H9 (cell line): Measurements from ENCODE around the gene CRLF2. TPM values are rescaled to one million over a fixed set of nuclear protein-coding genes. Genes with fewer than 3 reads are reported as not detected.

Experiments
- DNase-seq: peaks from one replicate; pipeline ENCODE4 v3.0.0-alpha.2; 2017
- H2AFZ ChIP-seq: one replicate; pipeline ENCODE4 v1.6.1; 2013; ENCODE audit warnings: mild to moderate bottlenecking, low read length, control low read depth, moderate library complexity
- H2AK5ac ChIP-seq: 2 replicates; pipeline ENCODE4 v1.6.1; 2013; ENCODE audit warnings: low read length, control low read depth, mixed read lengths; ENCODE audit not compliant: insufficient read length
- H2BK120ac ChIP-seq: one replicate; pipeline ENCODE4 v1.6.1; 2013; ENCODE audit warnings: low read depth, mild to moderate bottlenecking, low read length, control low read depth, inconsistent platforms; ENCODE audit not compliant: poor library complexity, severe bottlenecking
- H2BK12ac ChIP-seq: 2 replicates; pipeline ENCODE4 v1.6.1; 2013; ENCODE audit warnings: low read length, control low read depth, mixed read lengths, low read depth; ENCODE audit not compliant: insufficient read length
- H2BK15ac ChIP-seq: 2 replicates; pipeline ENCODE4 v1.6.1; 2013; ENCODE audit warnings: low read depth, low read length, control low read depth
- H2BK20ac ChIP-seq: one replicate; pipeline ENCODE4 v1.6.1; 2013; ENCODE audit warnings: low read depth, mild to moderate bottlenecking, low read length, control low read depth, inconsistent platforms; ENCODE audit not compliant: poor library complexity, severe bottlenecking
- H2BK5ac ChIP-seq: 2 replicates; pipeline ENCODE4 v1.6.1; 2013; ENCODE audit warnings: low read length, control low read depth, mixed read lengths; ENCODE audit not compliant: insufficient read length
- H3K14ac ChIP-seq: 2 replicates; pipeline ENCODE4 v1.6.1; 2013; ENCODE audit warnings: low read length, control low read depth; ENCODE audit not compliant: insufficient read depth
- H3K18ac ChIP-seq: 2 replicates; pipeline ENCODE4 v1.6.1; 2013; ENCODE audit warnings: low read depth, mild to moderate bottlenecking, mixed read lengths, low read length, control low read depth; ENCODE audit not compliant: insufficient read length
- H3K23ac ChIP-seq: 2 replicates; pipeline ENCODE4 v1.6.1; 2013; ENCODE audit warnings: low read length, control low read depth, mixed read lengths, low read depth; ENCODE audit not compliant: insufficient read length
- H3K23me2 ChIP-seq: 2 replicates; pipeline ENCODE4 v1.6.1; 2013; ENCODE audit warnings: low read depth, mild to moderate bottlenecking, mixed read lengths, low read length, control low read depth; ENCODE audit not compliant: insufficient read length, poor library complexity, severe bottlenecking
- H3K27ac ChIP-seq: 2 replicates; pipeline ENCODE4 v1.5.1; 2013; ENCODE audit warnings: low read length, control low read depth, mixed read lengths, low read depth; ENCODE audit not compliant: insufficient read length
- H3K27me3 ChIP-seq: 2 replicates; pipeline ENCODE4 v1.6.1; 2013; ENCODE audit warnings: low read length, control low read depth, inconsistent platforms; ENCODE audit not compliant: insufficient read depth
- H3K4ac ChIP-seq: 2 replicates; pipeline ENCODE4 v1.6.1; 2013; ENCODE audit warnings: low read depth, mild to moderate bottlenecking, control low read depth, inconsistent platforms, low read length, moderate library complexity
- H3K4me1 ChIP-seq: 2 replicates; pipeline ENCODE4 v1.6.1; 2013; ENCODE audit warnings: low read length, control low read depth, inconsistent platforms; ENCODE audit not compliant: insufficient read depth
- H3K4me2 ChIP-seq: 2 replicates; pipeline ENCODE4 v1.6.1; 2013; ENCODE audit warnings: low read length, control low read depth, mixed read lengths; ENCODE audit not compliant: insufficient read length, insufficient read depth
- H3K56ac ChIP-seq: 2 replicates; pipeline ENCODE4 v1.6.1; 2013; ENCODE audit warnings: low read depth, mild to moderate bottlenecking, mixed read lengths, low read length, control low read depth; ENCODE audit not compliant: insufficient read length
- H3K79me1 ChIP-seq: 2 replicates; pipeline ENCODE4 v1.6.1; 2013; ENCODE audit warnings: low read depth, mild to moderate bottlenecking, moderate library complexity, low read length, control low read depth, inconsistent platforms; ENCODE audit not compliant: insufficient read depth, poor library complexity, severe bottlenecking
- H3K79me2 ChIP-seq: 2 replicates; pipeline ENCODE4 v1.6.1; 2013; ENCODE audit warnings: low read length, control low read depth, inconsistent platforms; ENCODE audit not compliant: insufficient read depth
- H3K9ac ChIP-seq: 2 replicates; pipeline ENCODE4 v1.6.1; 2013; ENCODE audit warnings: low read length, control low read depth, mixed read lengths; ENCODE audit not compliant: insufficient read length; ENCODE audit errors: extremely low read depth
- H3K9me3 ChIP-seq: one replicate; pipeline ENCODE4 v1.6.1; 2013; ENCODE audit warnings: low read depth, low read length, inconsistent platforms; ENCODE audit not compliant: control insufficient read depth
- H3T11ph ChIP-seq: one replicate; pipeline ENCODE4 v1.6.1; 2013; ENCODE audit warnings: mild to moderate bottlenecking, low read length, control low read depth, inconsistent platforms
- H4K20me1 ChIP-seq: one replicate; pipeline ENCODE4 v1.6.1; 2013; ENCODE audit not compliant: control insufficient read depth, insufficient read length, insufficient read depth
- H4K5ac ChIP-seq: 2 replicates; pipeline ENCODE4 v1.6.1; 2013; ENCODE audit warnings: low read depth, mild to moderate bottlenecking, mixed read lengths, low read length, control low read depth; ENCODE audit not compliant: insufficient read length
- H4K8ac ChIP-seq: replicated peaks from 2 replicates; pipeline ENCODE4 v1.6.1; 2013; ENCODE audit warnings: low read length, control low read depth, mixed read lengths, low read depth; ENCODE audit not compliant: insufficient read length
- H4K91ac ChIP-seq: 2 replicates; pipeline ENCODE4 v1.6.1; 2013; ENCODE audit warnings: low read depth, mild to moderate bottlenecking, moderate library complexity, mixed read lengths, low read length, control low read depth; ENCODE audit not compliant: insufficient read length
- H3K27ac Mint-ChIP-seq, 3 experiments: 2 replicates in 2 of 3; 3 replicates in 1 of 3; pipeline ENCODE4 v1.8.0; 2020 to 2021; ENCODE audit warnings: mixed read lengths in 3 of 3, mild to moderate bottlenecking in 1 of 3, moderate library complexity in 1 of 3
- H3K27me3 Mint-ChIP-seq: 2 replicates; pipeline ENCODE4 v1.8.0; 2021; ENCODE audit warnings: low read depth, mild to moderate bottlenecking, moderate library complexity, mixed read lengths
- H3K36me3 Mint-ChIP-seq, 3 experiments: 2 replicates in 2 of 3; 3 replicates in 1 of 3; pipeline ENCODE4 v1.8.0; 2020 to 2021; ENCODE audit warnings: low read depth in 3 of 3, mixed read lengths in 3 of 3; ENCODE audit not compliant: insufficient read depth in 1 of 3
- H3K4me1 Mint-ChIP-seq, 2 experiments: 2 replicates each; pipeline ENCODE4 v1.8.0; 2020; ENCODE audit warnings: mixed read lengths in 2 of 2
- H3K4me3 Mint-ChIP-seq, 2 experiments: 2 replicates in 1 of 2; 3 replicates in 1 of 2; pipeline ENCODE4 v1.8.0; 2020 to 2021; ENCODE audit warnings: mild to moderate bottlenecking in 2 of 2, mixed read lengths in 2 of 2, moderate library complexity in 1 of 2
- H3K9me3 Mint-ChIP-seq, 2 experiments: 2 replicates in 1 of 2; 3 replicates in 1 of 2; pipeline ENCODE4 v1.8.0; 2020; ENCODE audit warnings: mild to moderate bottlenecking in 2 of 2, mixed read lengths in 2 of 2, moderate library complexity in 1 of 2
- WGBS: extraction: QIAGEN DNeasy Blood & Tissue Kit; methylation state at CpG from one replicate; pipeline ENCODE4 v1.1.7; 2013; ENCODE audit warnings: missing lambda C conversion rate, low lambda C conversion rate, mixed read lengths; ENCODE audit not compliant: insufficient read length; ENCODE audit errors: extremely low coverage; 5-methylcytosine and 5-hydroxymethylcytosine counted together
- total RNA-seq: library from RNA; stranded (reverse); gene quantifications from 2 replicates; pipeline ENCODE4 v1.2.1, GENCODE V29; 2021
- TF ChIP-seq, protein P1 (sequence below): fragments of 200-600 bp; sonication (generic); conservative IDR thresholded peaks from 3 replicates; pipeline ENCODE4 v1.8.0; 2021; ENCODE audit warnings: antibody characterized with exemption, mild to moderate bottlenecking

CRLF2 gene
- total RNA-seq, 1 experiment from 2014 or later: not detected

DNA sequence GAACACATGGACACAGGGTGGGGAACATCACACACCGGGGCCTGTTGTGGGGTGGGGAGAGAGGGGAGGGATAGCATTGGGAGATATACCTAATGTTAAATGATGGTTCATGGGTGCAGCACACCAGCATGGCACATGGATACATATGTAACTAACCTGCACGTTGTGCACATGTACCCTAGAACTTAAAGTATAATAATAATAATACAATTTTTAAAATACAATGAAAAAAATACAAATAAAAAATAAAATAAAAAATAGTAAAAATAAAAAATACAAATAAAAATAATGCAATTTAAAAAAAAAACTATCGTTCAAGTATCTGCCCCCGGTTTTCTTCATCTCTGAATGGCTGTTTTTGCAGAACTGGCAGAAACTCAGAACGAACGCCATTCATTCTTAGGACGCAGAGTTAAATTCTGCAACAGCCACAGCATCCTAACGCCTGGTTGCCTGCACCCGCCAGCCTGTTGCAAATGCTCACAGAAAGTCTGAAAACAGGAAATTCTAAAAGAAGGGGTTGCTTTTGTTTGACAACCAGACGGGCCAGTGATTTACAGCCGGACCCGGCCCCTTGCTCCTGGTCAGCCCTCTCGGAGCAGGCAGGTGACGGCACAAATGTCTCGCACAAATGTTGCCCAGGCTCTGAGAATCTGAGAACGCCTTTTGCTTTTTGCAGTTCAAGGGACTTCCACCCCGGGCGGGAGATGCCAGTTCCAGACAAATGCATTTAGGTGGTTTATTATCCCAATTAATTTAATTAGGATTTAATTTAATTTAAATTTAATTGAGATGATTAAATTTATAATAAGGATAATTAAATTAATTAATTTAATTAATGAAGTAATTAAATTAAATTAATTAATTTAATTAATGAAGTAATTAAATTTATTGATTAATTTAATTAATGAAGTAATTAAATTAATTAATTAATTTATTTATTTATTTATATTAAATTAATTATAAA lies 47.8 kb downstream of the CRLF2 start:
- Mint-ChIP-seq H3K27me3 (peaks cover 8% of the 10 kb centered on the region), H3K4me3 (no peak overlapping the region), H3K4me1 (peaks cover 11 to 20% of the 10 kb centered on the region in 2 experiments), H3K27ac (no peak overlapping the region), H3K36me3 (peaks cover 1 to 8% (median 5%) of the 10 kb centered on the region in 3 experiments; a peak in 5 of 7 replicates), H3K9me3 (peaks cover 17 to 20% of the 10 kb centered on the region in 2 experiments)
- no peak overlapping the region for H2AFZ ChIP-seq
- H3K4ac ChIP-seq: no peak overlapping the region
- WGBS: no CpG with 5 or more reads among the region's 18 CpGs
- H4K20me1 ChIP-seq: no peaks in the 10 kb centered on the region
- peak; percentile 50 for DNase-seq
- H3K27me3 ChIP-seq: no peaks in the 10 kb centered on the region
- no peak overlapping the region for H3K9ac ChIP-seq
- no peak overlapping the region for H4K5ac ChIP-seq
- H3K56ac ChIP-seq: no peak overlapping the region
- no peak overlapping the region for H2BK120ac ChIP-seq
- no peak overlapping the region for H3K23ac ChIP-seq
- no peaks in the 10 kb centered on the region for H3K4me1 ChIP-seq
- no peak overlapping the region for H2BK5ac ChIP-seq
- no peak overlapping the region for H2BK15ac ChIP-seq
- no peak overlapping the region for H3K14ac ChIP-seq
- no peaks in the 10 kb centered on the region for H3K79me1 ChIP-seq
- H3K18ac ChIP-seq: no peak overlapping the region
- TF ChIP-seq, protein P1, sequence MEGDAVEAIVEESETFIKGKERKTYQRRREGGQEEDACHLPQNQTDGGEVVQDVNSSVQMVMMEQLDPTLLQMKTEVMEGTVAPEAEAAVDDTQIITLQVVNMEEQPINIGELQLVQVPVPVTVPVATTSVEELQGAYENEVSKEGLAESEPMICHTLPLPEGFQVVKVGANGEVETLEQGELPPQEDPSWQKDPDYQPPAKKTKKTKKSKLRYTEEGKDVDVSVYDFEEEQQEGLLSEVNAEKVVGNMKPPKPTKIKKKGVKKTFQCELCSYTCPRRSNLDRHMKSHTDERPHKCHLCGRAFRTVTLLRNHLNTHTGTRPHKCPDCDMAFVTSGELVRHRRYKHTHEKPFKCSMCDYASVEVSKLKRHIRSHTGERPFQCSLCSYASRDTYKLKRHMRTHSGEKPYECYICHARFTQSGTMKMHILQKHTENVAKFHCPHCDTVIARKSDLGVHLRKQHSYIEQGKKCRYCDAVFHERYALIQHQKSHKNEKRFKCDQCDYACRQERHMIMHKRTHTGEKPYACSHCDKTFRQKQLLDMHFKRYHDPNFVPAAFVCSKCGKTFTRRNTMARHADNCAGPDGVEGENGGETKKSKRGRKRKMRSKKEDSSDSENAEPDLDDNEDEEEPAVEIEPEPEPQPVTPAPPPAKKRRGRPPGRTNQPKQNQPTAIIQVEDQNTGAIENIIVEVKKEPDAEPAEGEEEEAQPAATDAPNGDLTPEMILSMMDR: no peak
- no peak overlapping the region for H2BK12ac ChIP-seq
- no peaks in the 10 kb centered on the region for H3K9me3 ChIP-seq
- H4K8ac ChIP-seq: no peak overlapping the region
- H3K23me2 ChIP-seq: no peaks in the 10 kb centered on the region
- no peak overlapping the region for H3T11ph ChIP-seq
- H3K27ac ChIP-seq: no peak overlapping the region
- no peak overlapping the region for H2BK20ac ChIP-seq
- no peak overlapping the region for H4K91ac ChIP-seq
- no peak overlapping the region for H3K4me2 ChIP-seq
- H2AK5ac ChIP-seq: no peak overlapping the region
- no peaks in the 10 kb centered on the region for H3K79me2 ChIP-seq
